Common myeloid progenitor, CD34-positive (primary cell): ENCODE results near the gene SLC27A1.

Experiments used
- CTCF ChIA-PET: fragments of 350-600 bp; sonication (Branson Sonifier 250); formaldehyde crosslinking; loops from one replicate; lab custom pipeline; 2021; ENCODE audit warnings: antibody characterized with exemption; lab: Charles Lee
- POLR2A ChIA-PET: fragments of 350-600 bp; sonication (Branson Sonifier 250); formaldehyde crosslinking; loops from one replicate; lab custom pipeline; 2021; ENCODE audit warnings: antibody characterized with exemption; lab: Charles Lee
- DNase-seq, 3 donors: peaks; one replicate each; pipeline versions ENCODE4 v3.0.0 to v3.0.0-alpha.2; 2013
- H3K27ac ChIP-seq, 2 experiments: 1 replicate in 1 of 2; 2 replicates in 1 of 2; pipeline ENCODE4 v1.7.0; 2013; ENCODE audit warnings: inconsistent platforms in 2 of 2, low read length in 2 of 2, mild to moderate bottlenecking in 2 of 2, low read depth in 1 of 2, moderate library complexity in 1 of 2; ENCODE audit not compliant: severe bottlenecking in 2 of 2, insufficient read depth in 1 of 2, poor library complexity in 1 of 2
- H3K27me3 ChIP-seq, 5 experiments: replicated peaks in 2 of 5; 1 replicate in 3 of 5; 2 replicates in 2 of 5; pipeline versions ENCODE4 v1.6.1 to v1.7.0; 2013; ENCODE audit warnings: low read length in 4 of 5, mild to moderate bottlenecking in 2 of 5, moderate library complexity in 2 of 5, inconsistent platforms in 1 of 5; ENCODE audit not compliant: insufficient read depth in 5 of 5, control insufficient read depth in 4 of 5
- H3K36me3 ChIP-seq, 4 experiments: 1 replicate in 2 of 4; 2 replicates in 2 of 4; pipeline versions ENCODE4 v1.6.1 to v1.7.0; 2013; ENCODE audit warnings: low read length in 3 of 4, control low read depth in 1 of 4, mild to moderate bottlenecking in 1 of 4; ENCODE audit not compliant: control insufficient read depth in 4 of 4, insufficient read depth in 4 of 4
- H3K4me1 ChIP-seq, 4 experiments: 1 replicate in 3 of 4; 2 replicates in 1 of 4; pipeline versions ENCODE4 v1.6.1 to v1.7.1; 2013; ENCODE audit warnings: low read length in 3 of 4, mild to moderate bottlenecking in 3 of 4, control low read depth in 1 of 4, inconsistent platforms in 1 of 4, moderate library complexity in 1 of 4; ENCODE audit not compliant: control insufficient read depth in 4 of 4, insufficient read depth in 4 of 4; ENCODE audit errors: control extremely low read depth in 1 of 4
- H3K4me3 ChIP-seq, 7 experiments: 1 replicate in 4 of 7; 2 replicates in 3 of 7; pipeline versions ENCODE4 v1.5.1 to v1.7.0; 2013; ENCODE audit warnings: mild to moderate bottlenecking in 7 of 7, low read length in 6 of 7, moderate library complexity in 6 of 7, inconsistent platforms in 2 of 7, low read depth in 2 of 7, control low read depth in 1 of 7; ENCODE audit not compliant: insufficient read depth in 4 of 7, control insufficient read depth in 1 of 7; ENCODE audit errors: extremely low read depth in 1 of 7
- H3K9me3 ChIP-seq, 5 experiments: 1 replicate in 4 of 5; 2 replicates in 1 of 5; pipeline versions ENCODE4 v1.6.1 to v1.7.1; 2013; ENCODE audit warnings: low read length in 4 of 5, mild to moderate bottlenecking in 2 of 5, inconsistent platforms in 1 of 5, low read depth in 1 of 5, moderate library complexity in 1 of 5; ENCODE audit not compliant: control insufficient read depth in 4 of 5, insufficient read depth in 2 of 5; ENCODE audit errors: control extremely low read depth in 1 of 5
- WGBS: methylation state at CpG from one replicate; pipeline ENCODE4 v1.1.5; 2013; ENCODE audit not compliant: insufficient coverage; 5-methylcytosine and 5-hydroxymethylcytosine counted together

Gene SLC27A1

GRCh38 chr19:17542793-17543582, 72.7 kb downstream of the SLC27A1 start:
- ChIA-PET CTCF (no interaction called here), POLR2A (no interaction called here)
- no peak overlapping the region for H3K4me3 ChIP-seq
- no peak overlapping the region for H3K27ac ChIP-seq
- H3K4me1 ChIP-seq, result peaks cover 0 to 13% (median 12%) of the 10 kb centered on the region in 4 experiments
- H3K9me3 ChIP-seq, result no peaks in the 10 kb centered on the region
- 94% methylated on average over 14 of the region's 14 CpGs for WGBS
- no peaks in the 10 kb centered on the region for H3K36me3 ChIP-seq
- H3K27me3 ChIP-seq, result no peaks in the 10 kb centered on the region
- DNase-seq, result no peak

- WGBS, result 87% methylated on average over 3 of the region's 4 CpGs
- Histone ChIP-seq H3K27me3 (no peaks in the 10 kb centered on the region), H3K4me1 (peaks cover 0 to 9% (median 6%) of the 10 kb centered on the region in 4 experiments), H3K36me3 (no peaks in the 10 kb centered on the region), H3K27ac (no peak overlapping the region), H3K4me3 (no peak overlapping the region), H3K9me3 (no peaks in the 10 kb centered on the region)
- POLR2A ChIA-PET, result no interaction called here
- no peak for DNase-seq
- CTCF ChIA-PET, result interaction anchor here (0.8 to 1.1 kb wide), 2 partner anchors 9 to 30 kb away, joined by 4 to 7 read pairs; no protein-coding TSS in a partner anchor
Measured at GRCh38 chr19:17543986-17544385, 73.7 kb downstream of the SLC27A1 start.

GRCh38 chr19:17544418-17544817, 74.1 kb downstream of the SLC27A1 start:
- Histone ChIP-seq H3K27me3 (no peaks in the 10 kb centered on the region), H3K9me3 (no peaks in the 10 kb centered on the region), H3K27ac (no peak overlapping the region), H3K36me3 (no peaks in the 10 kb centered on the region), H3K4me3 (no peak overlapping the region), H3K4me1 (peaks cover 0 to 4% (median 1%) of the 10 kb centered on the region in 4 experiments)
- ChIA-PET POLR2A (no interaction called here), CTCF (interaction anchor here (0.8 to 1.1 kb wide), 2 partner anchors 9 to 29 kb away, joined by 4 to 7 read pairs; no protein-coding TSS in a partner anchor)
- no peak for DNase-seq
- WGBS, result 96% methylated on average over 2 of the region's 4 CpGs

- Histone ChIP-seq H3K27ac (no peak overlapping the region), H3K9me3 (no peaks in the 10 kb centered on the region), H3K4me3 (no peak overlapping the region), H3K36me3 (no peaks in the 10 kb centered on the region), H3K4me1 (peaks cover 0 to 1% (median 0%) of the 10 kb centered on the region in 4 experiments), H3K27me3 (no peaks in the 10 kb centered on the region)
- no peak for DNase-seq
- ChIA-PET POLR2A (no interaction called here), CTCF (interaction anchor here (1.8 kb wide), 1 partner anchor 58 kb away, joined by 4 read pairs; no protein-coding TSS in a partner anchor)
- 94% methylated on average over 4 of the region's 6 CpGs for WGBS
Measured at GRCh38 chr19:17548145-17548544, 77.8 kb downstream of the SLC27A1 start.

- 100% methylated on average over 2 of the region's 5 CpGs for WGBS
- POLR2A ChIA-PET, result no interaction called here
- CTCF ChIA-PET, result interaction anchor here (0.6 to 1.2 kb wide), 3 partner anchors 19 to 750 kb away, joined by 3 read pairs; no protein-coding TSS in a partner anchor
- Histone ChIP-seq H3K9me3 (no peaks in the 10 kb centered on the region), H3K27me3 (no peaks in the 10 kb centered on the region), H3K4me1 (peaks cover 0 to 7% (median 0%) of the 10 kb centered on the region in 4 experiments), H3K36me3 (no peaks in the 10 kb centered on the region), H3K4me3 (no peak overlapping the region), H3K27ac (no peak overlapping the region)
- no peak for DNase-seq
Measured at GRCh38 chr19:17549085-17549740, 78.9 kb downstream of the SLC27A1 start.

- ChIA-PET POLR2A (no interaction called here), CTCF (interaction anchor here (0.6 to 1.3 kb wide), 6 partner anchors 20 to 86 kb away, joined by 3 read pairs; no protein-coding TSS in a partner anchor)
- Histone ChIP-seq H3K4me1 (peaks cover 0 to 9% (median 3%) of the 10 kb centered on the region in 4 experiments), H3K27me3 (no peaks in the 10 kb centered on the region), H3K27ac (no peak overlapping the region), H3K36me3 (no peaks in the 10 kb centered on the region), H3K9me3 (no peaks in the 10 kb centered on the region), H3K4me3 (no peak overlapping the region)
- WGBS, result no CpG with 5 or more reads among the region's 4 CpGs
- no peak for DNase-seq
Measured at GRCh38 chr19:17550076-17550667, 79.8 kb downstream of the SLC27A1 start.
